Measurements from ENCODE around the gene ACOX1. TPM values are rescaled to one million over a fixed set of nuclear protein-coding genes. Genes with fewer than 3 reads are reported as not detected.
A peak's percentile ranks its signal among the peaks of the same experiment; 100 is the strongest.

The ACOX1 gene
- total and polyA plus RNA-seq, 2 donors (not counting 1 experiment from before 2014, with no cell fraction given): 6.6 to 31.2 TPM

DNA sequence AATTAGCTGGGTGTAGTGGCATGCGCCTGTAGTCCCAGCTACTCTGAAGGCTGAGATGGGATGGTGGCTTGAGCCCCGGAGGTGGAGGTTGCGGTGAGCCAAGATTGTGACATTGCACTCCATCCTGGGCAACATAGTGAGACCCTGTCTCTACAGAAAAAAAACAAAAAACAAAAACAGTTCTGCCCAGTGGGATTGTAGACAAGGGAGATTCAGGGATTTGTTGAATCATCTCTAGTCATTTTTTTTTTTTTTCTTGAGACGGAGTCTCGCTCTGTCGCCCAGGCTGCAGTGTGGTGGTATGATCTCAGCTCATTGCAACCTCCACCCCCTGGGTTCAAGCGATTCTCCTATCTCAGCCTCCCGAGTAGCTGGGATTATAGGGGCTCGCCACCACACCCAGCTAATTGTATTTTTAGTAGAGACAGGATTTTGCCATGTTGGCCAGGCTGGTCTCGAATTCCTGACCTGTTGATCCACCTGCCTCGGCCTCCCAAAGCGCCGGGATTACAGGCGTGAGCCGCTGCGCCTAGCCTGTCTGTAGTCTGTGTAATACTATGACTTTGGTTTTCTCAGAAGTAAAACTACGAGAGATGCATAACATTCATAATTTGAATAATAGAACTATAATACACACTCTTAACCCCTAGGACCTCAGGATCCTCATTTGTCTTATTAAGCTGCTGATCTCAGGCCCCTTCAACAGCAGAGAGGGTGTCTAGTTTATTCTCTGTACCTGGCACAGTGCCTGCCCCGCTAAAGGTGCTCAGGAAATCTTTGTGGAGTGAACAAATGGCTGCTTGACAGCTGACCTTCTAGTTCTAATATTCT, 1.4 kb upstream of the ACOX1 start:
- intact Hi-C loops (cut with micrococcal nuclease): no loop called here
- POLR2A ChIA-PET: interaction anchor here (0.6 to 1.2 kb wide), 6 partner anchors 12 to 534 kb away, joined by 3 to 12 read pairs (median 4); partner anchors contain the start of gene WBP2
- H3K4me1 Mint-ChIP-seq: peaks cover 40% of the 10 kb centered on the region
- Histone ChIP-seq H4K20me1 (ENCODE audit: control insufficient read depth, insufficient read depth, low read length, poor library complexity, severe bottlenecking) (no peaks in the 10 kb centered on the region), H3K4me1 (ENCODE audit: control insufficient read depth in 2 of 2, insufficient read depth in 2 of 2, low read length in 2 of 2) (peaks cover 9 to 19% of the 10 kb centered on the region in 2 donors), H3K4me3 (ENCODE audit: control extremely low read depth in 1 of 5, extremely low read depth in 1 of 5, insufficient read depth in 1 of 5, low read depth in 2 of 5, low read length in 4 of 5) (peak overlapping the region; percentile 67 to 100 (median 86)), H3K9me3 (ENCODE audit: control extremely low read depth in 1 of 3, control insufficient read depth in 2 of 3, insufficient read depth in 1 of 3, low read length in 2 of 3) (no peaks in the 10 kb centered on the region), H2AFZ (ENCODE audit: insufficient read depth, low read depth, low read length, poor library complexity, severe bottlenecking) (peak overlapping the region; percentile 91), H3K36me3 (replicated peaks in 1 of 2; ENCODE audit: control extremely low read depth in 1 of 2, control insufficient read depth in 1 of 2, extremely low read depth in 1 of 2, insufficient read depth in 2 of 2, low read length in 1 of 2) (no peaks in the 10 kb centered on the region), H3K79me2 (ENCODE audit: control insufficient read depth, insufficient read depth, low read length) (peaks cover 36% of the 10 kb centered on the region), H3K4me2 (replicated peaks; ENCODE audit: low read depth, low read length, poor library complexity, severe bottlenecking) (peak overlapping the region; percentile 85), H3K27me3 (replicated peaks in 1 of 4; ENCODE audit: control extremely low read depth in 1 of 4, control insufficient read depth in 3 of 4, insufficient read depth in 4 of 4, low read length in 3 of 4) (no peaks in the 10 kb centered on the region), H3K9ac (ENCODE audit: low read length) (peak overlapping the region; percentile 99), H3K27ac (ENCODE audit: low read length in 2 of 2) (peak overlapping the region; percentile 92 to 97)
- TF ChIP-seq EZH2 (IDR thresholded peaks at IDR 0.05; ENCODE audit: borderline replicate concordance, insufficient read depth, low read depth, low read length, poor library complexity, severe bottlenecking): no peak
- TF ChIP-seq, protein P1, sequence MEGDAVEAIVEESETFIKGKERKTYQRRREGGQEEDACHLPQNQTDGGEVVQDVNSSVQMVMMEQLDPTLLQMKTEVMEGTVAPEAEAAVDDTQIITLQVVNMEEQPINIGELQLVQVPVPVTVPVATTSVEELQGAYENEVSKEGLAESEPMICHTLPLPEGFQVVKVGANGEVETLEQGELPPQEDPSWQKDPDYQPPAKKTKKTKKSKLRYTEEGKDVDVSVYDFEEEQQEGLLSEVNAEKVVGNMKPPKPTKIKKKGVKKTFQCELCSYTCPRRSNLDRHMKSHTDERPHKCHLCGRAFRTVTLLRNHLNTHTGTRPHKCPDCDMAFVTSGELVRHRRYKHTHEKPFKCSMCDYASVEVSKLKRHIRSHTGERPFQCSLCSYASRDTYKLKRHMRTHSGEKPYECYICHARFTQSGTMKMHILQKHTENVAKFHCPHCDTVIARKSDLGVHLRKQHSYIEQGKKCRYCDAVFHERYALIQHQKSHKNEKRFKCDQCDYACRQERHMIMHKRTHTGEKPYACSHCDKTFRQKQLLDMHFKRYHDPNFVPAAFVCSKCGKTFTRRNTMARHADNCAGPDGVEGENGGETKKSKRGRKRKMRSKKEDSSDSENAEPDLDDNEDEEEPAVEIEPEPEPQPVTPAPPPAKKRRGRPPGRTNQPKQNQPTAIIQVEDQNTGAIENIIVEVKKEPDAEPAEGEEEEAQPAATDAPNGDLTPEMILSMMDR (IDR thresholded peaks at IDR 0.05): no peak
- ATAC-seq (ENCODE audit: low read depth) (no peak), DNase-seq (no peak)
- whole genome bisulfite sequencing (ENCODE audit: insufficient coverage): 96% methylated on average over 3 of the region's 18 CpGs
- H3K27me3 Mint-ChIP-seq: no peaks in the 10 kb centered on the region
- CTCF ChIA-PET: interaction anchor here (1.0 kb wide), 1 partner anchor 36 kb away, joined by 3 read pairs; no protein-coding TSS in a partner anchor
- H3K4me3 Mint-ChIP-seq: peak overlapping the region; percentile 94
- peak overlapping the region; percentile 98 for H3K27ac Mint-ChIP-seq
- no peaks in the 10 kb centered on the region for H3K9me3 Mint-ChIP-seq (ENCODE audit: insufficient read depth)
